K562 (cell line): ENCODE measurements around the gene CCDC77. TPM values are rescaled to one million over a fixed set of nuclear protein-coding genes. Genes with fewer than 3 reads are reported as not detected.

Source experiments
- DDX20 ChIP-seq: fragments of 450-650 bp; IDR thresholded peaks from 2 replicates; pipeline ENCODE4 v1.6.1; 2016; ENCODE audit warnings: missing genetic modification characterization, low read depth, mild to moderate bottlenecking, missing compliant biosample characterization, moderate library complexity
- DMBX1 ChIP-seq: fragments of 250-450 bp; sonication (Bioruptor Pico); IDR thresholded peaks from 2 replicates; pipeline ENCODE4 v1.8.0; 2022; ENCODE audit warnings: inconsistent platforms, mild to moderate bottlenecking, moderate library complexity, borderline replicate concordance
- GABPA ChIP-seq: fragments of 200-800 bp; sonication (Bioruptor generic); conservative IDR thresholded peaks from 2 replicates; pipeline ENCODE4 v1.6.1; 2016; ENCODE audit warnings: low read depth, missing genetic modification characterization, missing compliant biosample characterization
- HIVEP1 ChIP-seq: fragments of 250-450 bp; sonication (Bioruptor Pico); IDR thresholded peaks from 2 replicates; pipeline ENCODE4 v1.4.0; 2020; ENCODE audit warnings: mild to moderate bottlenecking
- IRF2 ChIP-seq: sonication (generic); formaldehyde crosslinking; IDR thresholded peaks from 2 replicates; pipeline ENCODE4 v1.8.1; 2022; ENCODE audit warnings: mild to moderate bottlenecking, missing genetic modification reagents
- L3MBTL2 ChIP-seq: fragments of 450-650 bp; IDR thresholded peaks from 2 replicates; pipeline ENCODE4 v1.6.1; 2016; ENCODE audit warnings: mild to moderate bottlenecking, moderate library complexity
- MBD1 ChIP-seq: fragments of 250-450 bp; sonication (Bioruptor Pico); IDR thresholded peaks from 2 replicates; pipeline ENCODE4 v1.8.0; 2022; ENCODE audit warnings: inconsistent platforms
- POLR2G ChIP-seq: fragments of 200-400 bp; formaldehyde crosslinking; IDR thresholded peaks from 2 replicates; pipeline ENCODE4 v1.6.1; 2017; ENCODE audit warnings: low read depth, mild to moderate bottlenecking, antibody characterized with exemption, low read length, moderate library complexity
- STAT5A ChIP-seq: IDR thresholded peaks from 2 replicates; pipeline ENCODE4 v1.6.1; 2012; ENCODE audit warnings: low read length, inconsistent platforms, borderline replicate concordance
- TEAD2 ChIP-seq: fragments of 450-650 bp; IDR thresholded peaks from 2 replicates; pipeline ENCODE4 v1.6.1; 2016; ENCODE audit warnings: missing genetic modification characterization, control low read depth, missing compliant biosample characterization
- ZBTB40 ChIP-seq, 2 experiments: fragments of 450-650 bp in 1 of 2; sonication (generic) in 1 of 2; formaldehyde crosslinking in 1 of 2; IDR thresholded peaks; 2 replicates each; pipeline versions ENCODE4 v1.7.1 to v1.9.0; 2016 to 2022; ENCODE audit warnings: inconsistent platforms in 1 of 2, mild to moderate bottlenecking in 1 of 2, missing genetic modification reagents in 1 of 2
- ZNF395 ChIP-seq: fragments of 200-800 bp; sonication (Bioruptor generic); IDR thresholded peaks from 2 replicates; pipeline ENCODE4 v1.6.1; 2017; ENCODE audit warnings: missing genetic modification characterization, missing compliant biosample characterization
- ZNF408 ChIP-seq: fragments of 250-450 bp; sonication (Bioruptor Pico); IDR thresholded peaks from 2 replicates; pipeline ENCODE4 v1.4.0; 2020; ENCODE audit warnings: low read depth, mild to moderate bottlenecking, moderate library complexity
- polyA plus RNA-seq, 8 experiments: library from polyadenylated mRNA; depleted of rRNA in 4 of 8; stranded (reverse) in 5 of 8; unstranded in 3 of 8; fragments of >200 nt; fragmentation: Nextera tagmentation in 2 of 8; fragmentation: Illumina TruSeq in 1 of 8; extraction: Ambion mirVana in 2 of 8; extraction: Trizol in 1 of 8; gene quantifications; 2 replicates each; pipeline versions ENCODE4 v1.2.1 to v1.2.3, GENCODE V29; 2011 to 2014; ENCODE audit warnings: inconsistent platforms in 1 of 8, missing spikeins in 1 of 8
- total RNA-seq, 7 experiments: library from RNA; depleted of rRNA in 6 of 7; stranded (reverse); fragments of >200 nt in 6 of 7; fragmentation: Illumina TruSeq in 2 of 7; extraction: Trizol in 2 of 7; gene quantifications; 2 replicates each; pipeline versions ENCODE4 v1.2.1 to v1.2.3, GENCODE V29; 2011 to 2021; ENCODE audit warnings: low replicate concordance in 1 of 7

CCDC77 gene
- total and polyA plus RNA-seq, 9 of the 15 experiments (the other 6 are each of a cell fraction or from before 2014, with no cell fraction given) = 10.5 to 26.5 (median 17.8) TPM

- peak; percentile 96 for TF ChIP-seq ZBTB40 (IDR thresholded peaks at IDR 0.05)
- TF ChIP-seq ZBTB40 (CRISPR knock-in tag; IDR thresholded peaks at IDR 0.05) = no peak
- TF ChIP-seq TEAD2 (tag) = no peak
- TF ChIP-seq IRF2 = no peak
- no peak for TF ChIP-seq STAT5A
- peak; percentile 61; the same call in 1 of the 2 replicates for TF ChIP-seq POLR2G
- TF ChIP-seq HIVEP1 (CRISPR knock-in tag) = no peak
- TF ChIP-seq DDX20 (tag) = no peak
- peak; percentile 80 for TF ChIP-seq L3MBTL2
- peak; percentile 97 for TF ChIP-seq GABPA (tag)
- no peak for TF ChIP-seq MBD1
- TF ChIP-seq ZNF395 (CRISPR knock-in tag) = peak; percentile 43; the same call in 1 of the 2 replicates
- no peak for TF ChIP-seq ZNF408 (CRISPR knock-in tag)
- no peak for TF ChIP-seq DMBX1 (CRISPR knock-in tag)
Observed at GRCh38 chr12:389142-390096, 12.0 kb upstream of the CCDC77 start, which contains the start of gene KDM5A (continued).
